ENCODE data around the gene NNT. TPM values are rescaled to one million over a fixed set of nuclear protein-coding genes. Genes with fewer than 3 reads are reported as not detected.
"Not testable (repeated sequence)": the region's sequence is repeated elsewhere in the genome, so short reads cannot be mapped to it uniquely, and the experiment has no call there.

The NNT gene
- total RNA-seq, 1 donor from 2014 or later: 56.3 TPM

DNA sequence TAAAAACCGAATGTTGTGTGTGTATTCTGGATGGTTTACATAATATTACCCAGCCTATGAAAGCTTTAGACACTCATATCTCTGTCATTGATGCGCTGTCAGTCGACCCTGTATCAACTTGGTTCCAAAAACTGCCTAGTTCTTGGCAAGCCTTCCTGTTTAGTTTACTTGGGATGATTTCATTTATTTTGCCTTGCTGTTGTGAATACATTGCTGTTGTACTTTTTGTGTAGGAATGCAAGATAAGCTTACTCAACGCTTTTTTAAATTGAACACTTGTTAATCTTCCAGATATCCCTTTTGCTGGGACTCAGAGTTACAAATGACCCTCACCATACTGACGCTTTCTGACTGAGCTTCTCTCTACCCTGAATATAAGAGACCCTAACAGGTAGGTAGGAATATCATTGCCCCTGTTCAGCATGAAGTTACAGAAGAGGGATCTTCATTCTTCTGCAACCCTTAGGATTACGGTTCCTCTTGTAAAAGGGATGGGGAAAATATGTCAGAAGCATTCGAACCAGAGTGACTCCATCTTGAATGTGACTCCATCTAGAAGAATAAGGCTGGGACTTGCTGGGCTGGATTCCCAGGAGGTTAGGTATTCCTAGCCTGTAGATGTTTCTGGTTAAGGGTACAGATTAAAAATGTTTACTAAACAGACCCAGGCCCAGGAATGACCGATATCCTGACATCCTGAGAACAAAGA, 32.4 kb upstream of the NNT start:
- DNase-seq (ENCODE audit: low spot score): no peak
- Histone ChIP-seq H2AFZ (replicated peaks) (no peak overlapping the region), H4K20me1 (ENCODE audit: low read depth) (no peaks in the 10 kb centered on the region), H3K36me3 (no peaks in the 10 kb centered on the region), H3F3A (ENCODE audit: low read depth) (no peaks in the 10 kb centered on the region), H3K79me2 (ENCODE audit: low read depth) (no peaks in the 10 kb centered on the region), H3K4me1 (no peaks in the 10 kb centered on the region), H3K27ac (no peak overlapping the region), H3K27me3 (no peaks in the 10 kb centered on the region), H3K4me2 (no peak overlapping the region), H3K4me3 (no peak overlapping the region), H3K9ac (no peak overlapping the region), H3K9me3 (ENCODE audit: low read depth) (no peaks in the 10 kb centered on the region)
- Mint-ChIP-seq H3K4me3 (no peak overlapping the region), H3K27ac (no peak overlapping the region), H3K9me3 (no peaks in the 10 kb centered on the region), H3K27me3 (ENCODE audit: insufficient read depth, low read depth) (peaks cover 2% of the 10 kb centered on the region), H3K4me1 (no peaks in the 10 kb centered on the region), H3K36me3 (peaks cover 8% of the 10 kb centered on the region)
- TF ChIP-seq, protein P1, sequence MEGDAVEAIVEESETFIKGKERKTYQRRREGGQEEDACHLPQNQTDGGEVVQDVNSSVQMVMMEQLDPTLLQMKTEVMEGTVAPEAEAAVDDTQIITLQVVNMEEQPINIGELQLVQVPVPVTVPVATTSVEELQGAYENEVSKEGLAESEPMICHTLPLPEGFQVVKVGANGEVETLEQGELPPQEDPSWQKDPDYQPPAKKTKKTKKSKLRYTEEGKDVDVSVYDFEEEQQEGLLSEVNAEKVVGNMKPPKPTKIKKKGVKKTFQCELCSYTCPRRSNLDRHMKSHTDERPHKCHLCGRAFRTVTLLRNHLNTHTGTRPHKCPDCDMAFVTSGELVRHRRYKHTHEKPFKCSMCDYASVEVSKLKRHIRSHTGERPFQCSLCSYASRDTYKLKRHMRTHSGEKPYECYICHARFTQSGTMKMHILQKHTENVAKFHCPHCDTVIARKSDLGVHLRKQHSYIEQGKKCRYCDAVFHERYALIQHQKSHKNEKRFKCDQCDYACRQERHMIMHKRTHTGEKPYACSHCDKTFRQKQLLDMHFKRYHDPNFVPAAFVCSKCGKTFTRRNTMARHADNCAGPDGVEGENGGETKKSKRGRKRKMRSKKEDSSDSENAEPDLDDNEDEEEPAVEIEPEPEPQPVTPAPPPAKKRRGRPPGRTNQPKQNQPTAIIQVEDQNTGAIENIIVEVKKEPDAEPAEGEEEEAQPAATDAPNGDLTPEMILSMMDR (IDR thresholded peaks at IDR 0.05): no peak
- TF ChIP-seq EZH2phosphoT487 (IDR thresholded peaks at IDR 0.05) (no peak), EZH2 (IDR thresholded peaks at IDR 0.05) (no peak)

DNA sequence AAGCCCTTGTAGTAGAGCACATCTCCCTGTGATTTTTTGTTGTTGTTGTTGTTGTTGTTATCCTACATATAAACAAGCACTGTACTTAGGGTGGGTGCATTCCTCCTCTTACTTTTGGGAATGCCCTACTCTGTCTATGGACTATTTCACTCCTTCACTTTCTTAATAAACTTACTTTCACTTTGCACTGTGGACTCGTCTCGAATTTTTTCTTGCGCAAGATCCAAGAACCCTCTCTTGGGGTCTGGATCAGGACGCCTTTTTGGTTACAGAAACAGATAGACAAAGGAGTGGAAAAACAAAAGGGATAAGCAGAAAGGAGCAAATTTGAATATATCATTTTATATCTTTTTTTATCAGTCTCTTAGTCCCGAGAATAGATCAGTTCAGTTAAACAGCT, 31.7 kb upstream of the NNT start:
- Histone ChIP-seq H3K4me3 (no peak overlapping the region), H3K27ac (no peak overlapping the region), H3K27me3 (no peaks in the 10 kb centered on the region), H3K4me2 (no peak overlapping the region), H3K79me2 (ENCODE audit: low read depth) (no peaks in the 10 kb centered on the region), H3K36me3 (no peaks in the 10 kb centered on the region), H3K4me1 (no peaks in the 10 kb centered on the region), H3K9me3 (ENCODE audit: low read depth) (no peaks in the 10 kb centered on the region), H3K9ac (no peak overlapping the region), H4K20me1 (ENCODE audit: low read depth) (no peaks in the 10 kb centered on the region), H2AFZ (replicated peaks) (no peak overlapping the region), H3F3A (ENCODE audit: low read depth) (no peaks in the 10 kb centered on the region)
- H3K27ac Mint-ChIP-seq: no peak overlapping the region
- peaks cover 2% of the 10 kb centered on the region for H3K27me3 Mint-ChIP-seq (ENCODE audit: insufficient read depth, low read depth)
- DNase-seq (ENCODE audit: low spot score): no peak
- no peaks in the 10 kb centered on the region for H3K4me1 Mint-ChIP-seq
- no peak for TF ChIP-seq EZH2 (IDR thresholded peaks at IDR 0.05)
- peaks cover 11% of the 10 kb centered on the region for H3K36me3 Mint-ChIP-seq
- no peaks in the 10 kb centered on the region for H3K9me3 Mint-ChIP-seq
- H3K4me3 Mint-ChIP-seq: no peak overlapping the region

DNA sequence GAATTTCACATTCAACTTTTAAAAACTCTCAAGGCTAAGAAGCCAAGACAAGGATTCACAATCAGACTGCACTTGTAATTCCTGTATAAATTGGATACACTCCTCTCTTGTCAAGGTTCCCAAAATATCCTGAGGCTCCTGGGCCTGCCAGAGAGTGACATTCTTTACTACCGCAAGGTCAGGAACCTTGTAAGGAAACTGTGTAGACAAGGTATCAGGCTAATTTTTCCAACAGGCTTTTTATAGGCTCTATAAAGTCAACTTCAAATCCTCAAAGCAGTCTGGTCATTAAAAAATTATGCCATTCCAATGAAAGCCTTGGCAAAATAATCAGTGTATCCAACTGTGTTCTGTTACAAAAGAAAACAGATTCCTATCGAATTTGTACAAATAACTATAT, 30.6 kb upstream of the NNT start:
- Histone ChIP-seq H3K27ac (no peak overlapping the region), H3K4me3 (no peak overlapping the region), H3K79me2 (ENCODE audit: low read depth) (no peaks in the 10 kb centered on the region), H3K9me3 (ENCODE audit: low read depth) (no peaks in the 10 kb centered on the region), H3F3A (ENCODE audit: low read depth) (no peaks in the 10 kb centered on the region), H4K20me1 (ENCODE audit: low read depth) (no peaks in the 10 kb centered on the region), H2AFZ (replicated peaks) (no peak overlapping the region), H3K4me2 (no peak overlapping the region), H3K36me3 (no peaks in the 10 kb centered on the region), H3K4me1 (no peaks in the 10 kb centered on the region), H3K27me3 (no peaks in the 10 kb centered on the region), H3K9ac (no peak overlapping the region)
- Mint-ChIP-seq H3K4me1 (no peaks in the 10 kb centered on the region), H3K9me3 (peaks cover 4% of the 10 kb centered on the region), H3K27me3 (ENCODE audit: insufficient read depth, low read depth) (peaks cover 2% of the 10 kb centered on the region), H3K36me3 (peaks cover 19% of the 10 kb centered on the region), H3K4me3 (no peak overlapping the region), H3K27ac (no peak overlapping the region)
- no peak for TF ChIP-seq EZH2phosphoT487 (IDR thresholded peaks at IDR 0.05)
- TF ChIP-seq EZH2 (IDR thresholded peaks at IDR 0.05): no peak
- TF ChIP-seq, protein P1 (IDR thresholded peaks at IDR 0.05): no peak
- no peak for DNase-seq (ENCODE audit: low spot score)

DNA sequence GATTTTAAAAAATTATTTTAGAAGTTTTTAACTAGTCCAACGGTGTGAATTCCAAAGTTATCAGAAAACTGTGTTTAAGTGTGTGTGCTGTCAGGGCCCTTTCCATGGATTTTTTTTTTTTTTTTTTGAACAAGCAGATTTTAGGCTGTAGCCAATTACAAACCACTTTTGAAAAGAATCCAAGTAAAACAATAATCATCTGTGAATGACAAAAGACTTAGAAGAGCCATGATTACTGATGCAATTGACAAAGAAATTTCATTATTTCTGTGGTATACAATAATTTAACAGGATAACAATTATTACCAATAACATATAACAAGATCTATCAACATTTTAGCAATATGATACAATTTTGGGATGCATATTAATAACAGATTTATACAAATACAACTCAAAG, 29.9 kb upstream of the NNT start:
- DNase-seq (ENCODE audit: low spot score): no peak
- H3K9me3 Mint-ChIP-seq: peaks cover 4% of the 10 kb centered on the region
- no peaks in the 10 kb centered on the region for H3K4me1 Mint-ChIP-seq
- Histone ChIP-seq H3K4me1 (no peaks in the 10 kb centered on the region), H3K36me3 (no peaks in the 10 kb centered on the region), H3K9me3 (ENCODE audit: low read depth) (no peaks in the 10 kb centered on the region), H3K4me2 (no peak overlapping the region), H3K27ac (no peak overlapping the region), H2AFZ (replicated peaks) (no peak overlapping the region), H3K4me3 (no peak overlapping the region), H3K9ac (no peak overlapping the region), H3F3A (ENCODE audit: low read depth) (no peaks in the 10 kb centered on the region), H3K79me2 (ENCODE audit: low read depth) (no peaks in the 10 kb centered on the region), H3K27me3 (no peaks in the 10 kb centered on the region), H4K20me1 (ENCODE audit: low read depth) (no peaks in the 10 kb centered on the region)
- H3K36me3 Mint-ChIP-seq: peaks cover 19% of the 10 kb centered on the region
- no peak for TF ChIP-seq EZH2 (IDR thresholded peaks at IDR 0.05)
- no peak overlapping the region for H3K27ac Mint-ChIP-seq
- peaks cover under 1% of the 10 kb centered on the region for H3K27me3 Mint-ChIP-seq (ENCODE audit: insufficient read depth, low read depth)
- no peak overlapping the region for H3K4me3 Mint-ChIP-seq

DNA sequence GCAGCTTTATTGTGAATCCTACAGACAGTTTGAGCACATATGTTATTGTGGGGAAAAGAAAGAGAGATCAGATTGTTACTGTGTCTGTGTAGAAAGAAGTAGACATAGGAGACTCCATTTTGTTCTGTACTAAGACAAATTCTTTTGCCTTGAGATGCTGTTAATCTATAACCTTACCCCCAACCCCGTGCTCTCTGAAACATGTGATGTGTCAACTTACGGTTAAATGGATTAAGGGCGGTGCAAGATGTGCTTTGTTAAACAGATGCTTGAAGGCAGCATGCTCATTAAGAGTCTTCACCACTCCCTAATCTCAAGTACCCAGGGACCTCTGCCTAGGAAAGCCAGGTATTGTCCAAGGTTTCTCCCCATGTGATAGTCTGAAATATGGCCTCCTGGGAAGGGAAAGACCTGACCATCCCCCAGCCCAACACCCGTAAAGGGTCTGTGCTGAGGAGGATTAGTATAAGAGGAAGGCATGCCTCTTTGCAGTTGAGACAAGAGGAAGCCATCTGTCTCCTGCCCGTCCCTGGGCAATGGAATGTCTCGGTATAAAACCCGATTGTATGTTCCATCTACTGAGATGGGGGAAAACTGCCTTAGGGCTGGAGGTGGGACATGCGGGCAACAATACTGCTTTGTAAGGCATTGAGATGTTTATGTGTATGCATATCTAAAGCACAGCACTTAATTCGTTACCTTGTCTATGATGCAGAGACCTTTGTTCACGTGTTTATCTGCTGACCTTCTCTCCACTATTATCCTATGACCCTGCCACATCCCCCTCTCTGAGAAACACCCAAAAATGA, 22.4 kb upstream of the NNT start:
- not testable (repeated sequence) for H3F3A ChIP-seq (ENCODE audit: low read depth); H3K4me1 ChIP-seq; H3K27me3 Mint-ChIP-seq (ENCODE audit: insufficient read depth, low read depth); H3K9me3 Mint-ChIP-seq; H3K9ac ChIP-seq; H3K27ac ChIP-seq; H3K27ac Mint-ChIP-seq; H3K4me3 Mint-ChIP-seq; H3K9me3 ChIP-seq (ENCODE audit: low read depth); H2AFZ ChIP-seq (replicated peaks); H3K36me3 ChIP-seq; DNase-seq (ENCODE audit: low spot score); H4K20me1 ChIP-seq (ENCODE audit: low read depth); H3K4me3 ChIP-seq; H3K27me3 ChIP-seq; H3K79me2 ChIP-seq (ENCODE audit: low read depth); H3K4me2 ChIP-seq; H3K4me1 Mint-ChIP-seq
- H3K36me3 Mint-ChIP-seq: peaks cover 25% of the 10 kb centered on the region

Data from neural progenitor cell (in vitro differentiated cells).